Suppressor macrophage treated with lipopolysaccharide for 1 hour (primary cell): Measurements from ENCODE around the gene BRIX1.
"Not testable (repeated sequence)": the region's sequence is repeated elsewhere in the genome, so short reads cannot be mapped to it uniquely, and the experiment has no call there.

Source experiments
- DNase-seq, 3 donors: peaks; one replicate each; pipeline ENCODE4 v3.0.0-alpha.2; 2020 to 2022

Gene BRIX1

GRCh38 chr5:34915856-34916192, 313 bp downstream of the BRIX1 start:
- peak in 1 of 3 donors; percentile 38 for DNase-seq

GRCh38 chr5:34916518-34916917, 1.0 kb downstream of the BRIX1 start:
- DNase-seq, result no peak

GRCh38 chr5:34918025-34918424, 2.5 kb downstream of the BRIX1 start:
- no peak for DNase-seq

- no peak for DNase-seq
Observed at GRCh38 chr5:34919077-34919476, 3.6 kb downstream of the BRIX1 start.

GRCh38 chr5:34923256-34923655, 7.7 kb downstream of the BRIX1 start:
- not testable (repeated sequence) for DNase-seq

- DNase-seq, result peak; percentile 45 to 71 (median 65)
Observed at GRCh38 chr5:34923694-34924461, 8.4 kb downstream of the BRIX1 start.

- DNase-seq, result no peak
Observed at GRCh38 chr5:34924462-34924765, 8.9 kb downstream of the BRIX1 start.

- DNase-seq, result no peak
Observed at GRCh38 chr5:34926318-34926888, 10.9 kb downstream of the BRIX1 start.

GRCh38 chr5:34927785-34928184, 12.3 kb downstream of the BRIX1 start:
- no peak for DNase-seq

GRCh38 chr5:34928267-34928666, 12.8 kb downstream of the BRIX1 start:
- DNase-seq, result peak; percentile 64 to 75 (median 66)

- DNase-seq, result peak; percentile 98 to 100 (median 100)
Observed at GRCh38 chr5:34929134-34929719, 13.7 kb downstream of the BRIX1 start, which contains the start of gene DNAJC21. Gene DNAJC21, plus strand, starts transcription at chr5:34929559. Its CDS starts 261 bp downstream, at chr5:34929820.

GRCh38 chr5:34929720-34930461, 14.4 kb downstream of the BRIX1 start:
- DNase-seq, result peak; percentile 91 to 95 (median 92)

- no peak for DNase-seq
Observed at GRCh38 chr5:34930462-34930844, 14.9 kb downstream of the BRIX1 start.

- no peak for DNase-seq
Observed at GRCh38 chr5:34930870-34931269, 15.4 kb downstream of the BRIX1 start.

- no peak for DNase-seq
Observed at GRCh38 chr5:34932947-34933346, 17.4 kb downstream of the BRIX1 start.

- no peak for DNase-seq
Observed at GRCh38 chr5:34941936-34942335, 26.4 kb downstream of the BRIX1 start.

- DNase-seq, result no peak
Observed at GRCh38 chr5:34944044-34944443, 28.5 kb downstream of the BRIX1 start.

GRCh38 chr5:34944460-34945047, 29.0 kb downstream of the BRIX1 start:
- DNase-seq, result no peak

- peak; percentile 24 to 55 (median 38) for DNase-seq
Observed at GRCh38 chr5:34957321-34957720, 41.8 kb downstream of the BRIX1 start.

- DNase-seq, result peak in 2 of 3 donors; percentile 15
Observed at GRCh38 chr5:34957857-34958690, 42.6 kb downstream of the BRIX1 start.

- DNase-seq, result no peak
Observed at GRCh38 chr5:34959323-34959722, 43.8 kb downstream of the BRIX1 start.

GRCh38 chr5:34967540-34967939, 52.0 kb downstream of the BRIX1 start:
- DNase-seq, result no peak
